T-helper 1 cell treated with Interleukin-12 subunit alpha and Interleukin-12 subunit beta and Interleukin-4 antibody, amounts not matched to agents 30 ng/mL and 1 ng/mL, for 36 hours (primary cell): Measurements from ENCODE around the gene OGN. TPM values are rescaled to one million over a fixed set of nuclear protein-coding genes. Genes with fewer than 3 reads are reported as not detected.

Experiments
- intact Hi-C: fragments of 100-400 bp; cut with micrococcal nuclease; formaldehyde crosslinking; loops from one replicate; pipeline ENCODE4 v1.15.1; 2024
- total RNA-seq: library from RNA; stranded (reverse); gene quantifications from 2 replicates; pipeline ENCODE4 v1.2.3, GENCODE V29; 2022

OGN gene
- total RNA-seq, 1 donor from 2014 or later, result 0.15 TPM

DNA sequence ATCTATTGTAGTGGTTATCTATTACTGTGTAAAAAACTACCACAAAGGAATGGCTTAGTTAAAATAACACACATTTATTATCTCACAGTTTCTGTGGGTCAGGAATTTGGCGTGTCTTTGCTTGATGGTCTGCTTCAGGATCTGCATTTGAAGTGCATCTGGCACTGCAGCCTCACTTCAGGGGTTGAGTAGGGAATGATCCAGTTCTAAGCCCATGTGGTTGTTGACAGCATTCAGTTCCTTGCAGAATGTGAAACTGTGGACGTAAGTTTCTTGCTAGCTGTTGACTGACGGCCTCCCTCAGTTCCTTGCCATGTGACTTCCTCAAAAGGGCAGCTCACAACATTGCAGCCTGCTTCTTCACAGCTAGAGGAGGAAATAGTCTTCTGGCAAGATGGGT is 2.1 kb upstream of the OGN start:
- intact Hi-C loops, result loop anchor here (1.0 to 5.0 kb wide), 3 partner anchors 39 to 264 kb away; partner anchors contain the start of genes CENPP, IPPK and NOL8

GRCh38 chr9:92405818-92406217 is 1.4 kb upstream of the OGN start:
- intact Hi-C loops, result loop anchor here (1.0 to 5.0 kb wide), 3 partner anchors 39 to 265 kb away; partner anchors contain the start of genes CENPP, IPPK and NOL8

GRCh38 chr9:92402826-92403745 is 1.3 kb downstream of the OGN start:
- intact Hi-C loops, result loop anchor here (5.0 kb wide), 1 partner anchor 1141 kb away; no protein-coding TSS in a partner anchor

DNA sequence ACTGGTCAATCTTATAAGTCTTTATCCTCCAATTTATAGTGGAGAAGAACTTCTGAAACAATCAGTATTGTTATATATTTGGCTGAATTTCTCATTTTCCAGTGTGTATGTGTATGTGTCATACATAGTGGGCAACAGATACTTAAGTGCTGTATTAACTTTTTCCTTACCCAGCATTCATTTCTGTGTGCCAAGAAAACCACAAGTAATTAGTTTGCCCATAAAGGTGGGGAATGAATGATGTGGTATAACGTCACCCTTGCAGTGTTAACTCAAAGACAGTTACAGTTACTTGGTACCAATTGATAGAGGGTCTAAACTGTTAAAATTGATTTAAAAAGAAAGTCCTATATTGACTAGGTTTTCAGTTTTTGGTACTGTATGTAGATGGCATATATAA is 2.0 kb downstream of the OGN start:
- intact Hi-C loops, result loop anchor here (5.0 kb wide), 1 partner anchor 1140 kb away; no protein-coding TSS in a partner anchor

DNA sequence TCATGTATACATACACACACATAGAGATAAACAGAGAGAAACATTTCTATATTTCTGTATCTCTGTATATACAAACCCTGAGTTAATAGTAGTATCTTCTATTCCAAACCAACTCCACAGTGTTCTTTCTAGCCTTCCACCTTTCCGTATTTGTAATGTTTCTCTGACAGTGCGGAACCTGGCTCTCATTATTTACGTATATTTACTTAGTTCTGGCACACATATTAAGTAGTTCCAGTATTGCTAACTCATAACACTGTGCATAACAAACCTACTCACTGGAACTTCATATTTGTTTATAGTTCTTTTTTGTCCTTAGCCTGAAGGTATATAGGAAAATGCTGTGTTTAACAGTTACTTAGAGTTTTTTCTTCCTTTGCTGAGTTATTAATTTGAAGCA is 6.5 kb downstream of the OGN start:
- intact Hi-C loops, result no loop called here

- intact Hi-C loops, result no loop called here
Observed at GRCh38 chr9:92395617-92396016, 8.8 kb downstream of the OGN start.

DNA sequence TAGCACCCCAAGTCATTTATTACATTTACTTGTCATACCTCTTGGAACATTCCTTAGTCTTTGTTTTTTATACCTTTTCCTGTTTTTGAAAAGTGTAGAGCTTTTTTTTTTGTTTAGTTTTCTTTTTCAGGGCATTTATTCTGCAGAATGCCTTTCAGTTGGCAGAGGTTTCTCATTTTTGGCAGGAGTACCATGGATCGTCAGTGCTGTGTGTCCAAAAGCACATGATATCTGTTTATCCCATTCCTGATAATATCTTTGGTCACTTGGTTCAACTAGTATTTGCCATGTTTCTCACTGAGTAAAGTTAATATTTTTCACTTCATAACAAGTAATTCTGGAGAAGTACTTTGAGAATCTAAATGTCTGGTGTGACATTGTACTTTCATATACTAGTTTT is 10.7 kb downstream of the OGN start:
- intact Hi-C loops, result no loop called here

DNA sequence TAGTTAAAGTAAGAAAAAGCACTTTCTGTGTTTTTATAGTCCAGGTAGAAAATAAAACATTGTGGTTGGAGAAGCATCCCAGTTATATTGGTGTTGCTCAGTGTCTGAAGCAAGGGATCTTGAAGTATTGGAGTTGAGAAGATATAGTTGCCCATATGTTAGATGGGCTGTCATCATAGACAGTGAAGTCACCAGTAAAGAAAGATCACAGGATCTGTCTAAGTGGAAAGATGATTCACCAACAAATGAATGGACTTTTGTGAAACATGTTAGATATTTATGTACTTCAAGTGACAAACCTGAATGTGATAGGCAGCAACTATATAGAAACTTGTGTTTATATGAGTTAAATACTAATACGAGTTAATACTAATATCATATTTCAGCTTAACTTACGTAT is 11.7 kb downstream of the OGN start:
- intact Hi-C loops, result no loop called here

- intact Hi-C loops, result no loop called here
Observed at GRCh38 chr9:92385953-92386352, 18.4 kb downstream of the OGN start.

DNA sequence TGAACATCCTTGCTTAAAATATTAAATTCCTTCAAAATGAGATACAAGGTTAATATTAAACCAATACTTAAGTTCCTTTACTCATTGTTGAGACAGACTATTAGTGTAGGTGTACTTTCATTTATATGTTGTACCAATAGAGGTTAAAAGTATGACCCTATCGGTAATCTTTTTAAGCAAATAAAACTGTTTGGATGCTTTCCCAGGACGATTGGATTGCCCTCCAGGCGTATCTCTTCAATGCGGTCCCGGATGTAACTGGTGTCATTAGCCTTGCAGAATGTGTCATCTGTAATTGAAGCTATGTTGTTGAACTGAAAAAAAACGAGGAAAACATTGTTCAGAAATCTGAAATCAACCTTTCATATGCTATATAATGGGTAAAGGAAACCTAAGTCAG is 18.9 kb downstream of the OGN start:
- intact Hi-C loops, result no loop called here

- intact Hi-C loops, result no loop called here
Observed at GRCh38 chr9:92385001-92385400, 19.4 kb downstream of the OGN start.

DNA sequence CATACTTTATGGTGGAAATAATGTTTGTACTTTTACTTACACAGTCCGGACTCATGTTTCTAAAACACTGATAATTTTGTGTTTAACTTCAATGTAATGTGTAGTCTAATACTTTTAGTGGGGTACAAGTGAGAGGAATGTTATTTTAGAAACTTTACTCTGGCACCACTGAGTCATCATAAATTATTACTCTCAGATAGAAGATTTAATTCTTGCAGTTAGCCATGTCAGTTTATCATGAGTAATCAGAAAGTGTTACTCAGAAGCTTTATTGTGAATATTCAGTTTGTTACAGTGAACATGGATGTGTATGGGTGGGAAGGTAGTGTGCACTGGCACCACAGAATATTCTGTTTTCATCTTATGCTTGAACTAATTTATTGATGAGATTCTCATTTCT is 20.0 kb downstream of the OGN start:
- intact Hi-C loops, result no loop called here

- intact Hi-C loops, result no loop called here
Observed at GRCh38 chr9:92381775-92382174, 22.6 kb downstream of the OGN start.

DNA sequence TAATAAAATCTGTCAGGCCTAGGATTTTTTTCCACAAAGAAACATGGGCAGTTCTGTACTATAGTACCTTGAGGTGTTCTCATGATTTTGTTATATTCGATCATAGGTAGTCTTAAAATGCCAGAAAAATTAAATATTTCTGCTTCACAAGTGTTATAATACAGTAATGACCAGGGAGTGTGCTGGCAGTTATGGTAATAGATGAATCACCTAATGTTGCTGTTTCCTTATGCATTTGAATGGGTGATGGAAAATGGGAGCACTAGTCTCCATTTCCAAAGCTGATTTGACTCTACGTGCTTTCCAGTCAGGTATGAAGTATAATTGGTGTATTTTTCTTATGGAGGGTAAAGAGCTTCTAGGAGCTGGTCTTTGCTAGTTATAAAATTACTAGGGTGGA is 23.8 kb downstream of the OGN start:
- intact Hi-C loops, result no loop called here

GRCh38 chr9:92378865-92379560 is 25.4 kb downstream of the OGN start:
- intact Hi-C loops, result no loop called here

- intact Hi-C loops, result no loop called here
Observed at GRCh38 chr9:92377876-92378275, 26.5 kb downstream of the OGN start.

- intact Hi-C loops, result no loop called here
Observed at GRCh38 chr9:92373167-92373566, 31.2 kb downstream of the OGN start.

DNA sequence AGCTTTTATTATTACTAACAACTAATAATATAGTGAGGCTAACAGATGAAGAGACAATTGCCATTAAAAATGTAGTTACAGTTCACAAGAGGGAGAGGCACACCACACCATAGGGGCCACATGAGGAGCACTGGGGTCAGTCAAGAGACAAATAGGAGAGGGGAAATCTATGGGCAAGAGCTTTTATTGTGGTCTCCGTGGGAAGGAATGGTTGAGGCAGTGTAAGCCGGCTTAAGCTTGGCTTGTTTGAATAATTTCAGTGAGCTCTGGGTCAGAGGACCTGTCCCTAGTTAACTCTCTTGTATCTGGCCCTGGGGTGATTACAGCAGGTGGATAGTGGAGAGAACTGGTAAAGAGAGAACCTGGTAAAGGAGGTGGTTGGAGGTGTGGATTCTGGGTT is 35.3 kb downstream of the OGN start:
- intact Hi-C loops, result loop anchor here (5.0 kb wide), 1 partner anchor 38 kb away; no protein-coding TSS in a partner anchor

GRCh38 chr9:92360083-92360482 is 44.3 kb downstream of the OGN start:
- intact Hi-C loops, result no loop called here

GRCh38 chr9:92359394-92359995 is 44.9 kb downstream of the OGN start:
- intact Hi-C loops, result no loop called here

DNA sequence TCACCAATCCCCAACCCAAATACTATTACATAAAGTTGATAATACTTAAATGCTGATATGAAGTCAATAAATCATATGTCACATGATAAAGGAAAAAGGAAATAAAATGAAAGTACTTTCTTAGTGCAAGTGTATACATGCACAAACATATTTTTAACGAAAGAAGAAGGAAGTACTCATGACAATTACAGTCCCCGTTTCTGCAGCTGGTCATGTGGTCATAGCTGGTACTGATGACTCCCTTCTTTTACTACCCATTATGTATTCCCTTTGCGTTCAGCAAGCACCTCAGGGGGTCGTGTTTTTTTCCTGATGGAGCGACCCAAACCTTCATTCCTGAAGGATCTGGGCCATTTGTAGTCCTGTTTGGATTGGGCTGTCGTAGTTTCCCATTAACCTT is 51.3 kb downstream of the OGN start:
- intact Hi-C loops, result no loop called here

DNA sequence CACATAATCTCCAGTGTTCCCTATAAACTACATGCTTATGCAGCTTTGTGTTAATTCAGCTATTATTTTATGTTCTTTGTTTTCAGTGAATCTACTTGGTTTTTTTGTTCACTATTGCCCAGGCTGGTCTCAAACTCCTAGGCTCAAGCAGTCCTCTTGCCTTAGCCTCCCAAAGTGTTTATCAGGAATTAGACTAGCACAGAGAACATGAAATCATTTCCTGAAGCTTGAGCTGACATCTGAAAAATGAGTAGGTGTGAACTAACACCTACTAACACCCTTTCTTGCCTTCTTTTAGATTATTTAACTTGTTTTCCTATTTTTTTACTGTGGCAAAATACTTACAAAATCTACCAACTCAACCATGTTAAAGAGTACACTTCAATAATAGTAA is 53.6 kb downstream of the OGN start:
- intact Hi-C loops, result no loop called here
